ENCODE results near the gene DNER. TPM values are rescaled to one million over a fixed set of nuclear protein-coding genes. Genes with fewer than 3 reads are reported as not detected.

Gene DNER
- total and polyA plus RNA-seq, 4 donors: 0.01 TPM; not detected in 3

DNA sequence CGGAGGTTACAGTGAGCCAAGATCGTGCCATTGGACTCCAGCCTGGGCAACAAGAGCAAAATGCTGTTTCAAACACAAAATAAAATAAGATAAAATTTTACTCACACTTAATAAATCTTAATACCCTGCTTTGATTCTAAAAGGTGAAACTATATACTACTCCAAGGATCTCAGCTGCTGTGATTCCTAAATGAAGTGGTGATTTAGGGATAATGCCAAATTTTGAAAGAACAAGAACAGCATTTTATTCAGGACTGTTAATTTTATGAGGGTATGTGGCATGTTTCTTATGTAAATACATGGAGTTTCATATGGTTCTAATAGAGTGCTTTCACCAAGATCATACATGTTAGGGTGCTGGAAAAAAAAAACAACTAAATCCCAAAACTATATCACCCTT lies 243.6 kb downstream of the DNER start:
- H3K27me3 ChIP-seq (ENCODE audit: control insufficient read depth in 4 of 4, insufficient read depth in 4 of 4, low read length in 3 of 4): peaks cover 0 to 3% (median 0%) of the 10 kb centered on the region in 4 donors
- 93% methylated on average over 2 of the region's 2 CpGs for WGBS
- H3K4me3 ChIP-seq (ENCODE audit: low read depth in 1 of 3, low read length in 3 of 3): no peak overlapping the region
- H3K4me1 ChIP-seq (ENCODE audit: control insufficient read depth in 4 of 4, insufficient read depth in 4 of 4, low read length in 3 of 4): no peaks in the 10 kb centered on the region
- H3K9ac ChIP-seq (ENCODE audit: low read depth in 1 of 2, low read length in 2 of 2): no peak overlapping the region
- no peak for TF ChIP-seq NR2F2 (IDR thresholded peaks at IDR 0.05)
- TF ChIP-seq HNF4A (conservative IDR thresholded peaks at IDR 0.05): no peak
- TF ChIP-seq TAF1 (conservative IDR thresholded peaks at IDR 0.05): no peak
- no peak for TF ChIP-seq YY1 (IDR thresholded peaks at IDR 0.05)
- no peak for TF ChIP-seq GABPA (IDR thresholded peaks at IDR 0.05 in 1 of 2, conservative IDR thresholded peaks at IDR 0.05 in 1 of 2)
- TF ChIP-seq RAD21 (IDR thresholded peaks at IDR 0.05): no peak
- TF ChIP-seq FOXA1 (IDR thresholded peaks at IDR 0.05): no peak
- TF ChIP-seq, protein P1, sequence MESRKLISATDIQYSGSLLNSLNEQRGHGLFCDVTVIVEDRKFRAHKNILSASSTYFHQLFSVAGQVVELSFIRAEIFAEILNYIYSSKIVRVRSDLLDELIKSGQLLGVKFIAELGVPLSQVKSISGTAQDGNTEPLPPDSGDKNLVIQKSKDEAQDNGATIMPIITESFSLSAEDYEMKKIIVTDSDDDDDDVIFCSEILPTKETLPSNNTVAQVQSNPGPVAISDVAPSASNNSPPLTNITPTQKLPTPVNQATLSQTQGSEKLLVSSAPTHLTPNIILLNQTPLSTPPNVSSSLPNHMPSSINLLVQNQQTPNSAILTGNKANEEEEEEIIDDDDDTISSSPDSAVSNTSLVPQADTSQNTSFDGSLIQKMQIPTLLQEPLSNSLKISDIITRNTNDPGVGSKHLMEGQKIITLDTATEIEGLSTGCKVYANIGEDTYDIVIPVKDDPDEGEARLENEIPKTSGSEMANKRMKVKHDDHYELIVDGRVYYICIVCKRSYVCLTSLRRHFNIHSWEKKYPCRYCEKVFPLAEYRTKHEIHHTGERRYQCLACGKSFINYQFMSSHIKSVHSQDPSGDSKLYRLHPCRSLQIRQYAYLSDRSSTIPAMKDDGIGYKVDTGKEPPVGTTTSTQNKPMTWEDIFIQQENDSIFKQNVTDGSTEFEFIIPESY (IDR thresholded peaks at IDR 0.05): no peak
- TF ChIP-seq SP1 (IDR thresholded peaks at IDR 0.05): no peak
- TF ChIP-seq FOXA2 (IDR thresholded peaks at IDR 0.05): no peak
- TF ChIP-seq, protein P2, sequence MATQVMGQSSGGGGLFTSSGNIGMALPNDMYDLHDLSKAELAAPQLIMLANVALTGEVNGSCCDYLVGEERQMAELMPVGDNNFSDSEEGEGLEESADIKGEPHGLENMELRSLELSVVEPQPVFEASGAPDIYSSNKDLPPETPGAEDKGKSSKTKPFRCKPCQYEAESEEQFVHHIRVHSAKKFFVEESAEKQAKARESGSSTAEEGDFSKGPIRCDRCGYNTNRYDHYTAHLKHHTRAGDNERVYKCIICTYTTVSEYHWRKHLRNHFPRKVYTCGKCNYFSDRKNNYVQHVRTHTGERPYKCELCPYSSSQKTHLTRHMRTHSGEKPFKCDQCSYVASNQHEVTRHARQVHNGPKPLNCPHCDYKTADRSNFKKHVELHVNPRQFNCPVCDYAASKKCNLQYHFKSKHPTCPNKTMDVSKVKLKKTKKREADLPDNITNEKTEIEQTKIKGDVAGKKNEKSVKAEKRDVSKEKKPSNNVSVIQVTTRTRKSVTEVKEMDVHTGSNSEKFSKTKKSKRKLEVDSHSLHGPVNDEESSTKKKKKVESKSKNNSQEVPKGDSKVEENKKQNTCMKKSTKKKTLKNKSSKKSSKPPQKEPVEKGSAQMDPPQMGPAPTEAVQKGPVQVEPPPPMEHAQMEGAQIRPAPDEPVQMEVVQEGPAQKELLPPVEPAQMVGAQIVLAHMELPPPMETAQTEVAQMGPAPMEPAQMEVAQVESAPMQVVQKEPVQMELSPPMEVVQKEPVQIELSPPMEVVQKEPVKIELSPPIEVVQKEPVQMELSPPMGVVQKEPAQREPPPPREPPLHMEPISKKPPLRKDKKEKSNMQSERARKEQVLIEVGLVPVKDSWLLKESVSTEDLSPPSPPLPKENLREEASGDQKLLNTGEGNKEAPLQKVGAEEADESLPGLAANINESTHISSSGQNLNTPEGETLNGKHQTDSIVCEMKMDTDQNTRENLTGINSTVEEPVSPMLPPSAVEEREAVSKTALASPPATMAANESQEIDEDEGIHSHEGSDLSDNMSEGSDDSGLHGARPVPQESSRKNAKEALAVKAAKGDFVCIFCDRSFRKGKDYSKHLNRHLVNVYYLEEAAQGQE (IDR thresholded peaks at IDR 0.05): no peak
- TF ChIP-seq, protein P3, sequence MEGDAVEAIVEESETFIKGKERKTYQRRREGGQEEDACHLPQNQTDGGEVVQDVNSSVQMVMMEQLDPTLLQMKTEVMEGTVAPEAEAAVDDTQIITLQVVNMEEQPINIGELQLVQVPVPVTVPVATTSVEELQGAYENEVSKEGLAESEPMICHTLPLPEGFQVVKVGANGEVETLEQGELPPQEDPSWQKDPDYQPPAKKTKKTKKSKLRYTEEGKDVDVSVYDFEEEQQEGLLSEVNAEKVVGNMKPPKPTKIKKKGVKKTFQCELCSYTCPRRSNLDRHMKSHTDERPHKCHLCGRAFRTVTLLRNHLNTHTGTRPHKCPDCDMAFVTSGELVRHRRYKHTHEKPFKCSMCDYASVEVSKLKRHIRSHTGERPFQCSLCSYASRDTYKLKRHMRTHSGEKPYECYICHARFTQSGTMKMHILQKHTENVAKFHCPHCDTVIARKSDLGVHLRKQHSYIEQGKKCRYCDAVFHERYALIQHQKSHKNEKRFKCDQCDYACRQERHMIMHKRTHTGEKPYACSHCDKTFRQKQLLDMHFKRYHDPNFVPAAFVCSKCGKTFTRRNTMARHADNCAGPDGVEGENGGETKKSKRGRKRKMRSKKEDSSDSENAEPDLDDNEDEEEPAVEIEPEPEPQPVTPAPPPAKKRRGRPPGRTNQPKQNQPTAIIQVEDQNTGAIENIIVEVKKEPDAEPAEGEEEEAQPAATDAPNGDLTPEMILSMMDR (IDR thresholded peaks at IDR 0.05; ENCODE audit: low read depth, low read length, missing input control): no peak
- no peak for TF ChIP-seq RXRA (IDR thresholded peaks at IDR 0.05)
- no peak for TF ChIP-seq JUND (IDR thresholded peaks at IDR 0.05)
- H3K9me3 ChIP-seq (ENCODE audit: control insufficient read depth in 4 of 4, low read length in 3 of 4): no peaks in the 10 kb centered on the region
- no peak overlapping the region for H3K27ac ChIP-seq (ENCODE audit: low read depth in 1 of 2, low read length in 2 of 2)
- no peaks in the 10 kb centered on the region for H3K36me3 ChIP-seq (ENCODE audit: control insufficient read depth in 4 of 4, insufficient read depth in 3 of 4, low read depth in 1 of 4, low read length in 3 of 4)
- no peak for DNase-seq (ENCODE audit: low spot score)

GRCh38 chr2:229467783-229468182 lies 246.6 kb downstream of the DNER start:
- H3K9me3 ChIP-seq (ENCODE audit: control insufficient read depth in 4 of 4, low read length in 3 of 4): no peaks in the 10 kb centered on the region
- peaks cover 0 to under 1% (median 0%) of the 10 kb centered on the region in 4 donors for H3K27me3 ChIP-seq (ENCODE audit: control insufficient read depth in 4 of 4, insufficient read depth in 4 of 4, low read length in 3 of 4)
- H3K4me3 ChIP-seq (ENCODE audit: low read depth in 1 of 3, low read length in 3 of 3): no peak overlapping the region
- DNase-seq (ENCODE audit: low spot score): no peak
- TF ChIP-seq FOXA1 (IDR thresholded peaks at IDR 0.05) (no peak), FOXA2 (IDR thresholded peaks at IDR 0.05) (no peak), YY1 (IDR thresholded peaks at IDR 0.05) (no peak), RAD21 (IDR thresholded peaks at IDR 0.05) (no peak), NR2F2 (IDR thresholded peaks at IDR 0.05) (no peak), JUND (IDR thresholded peaks at IDR 0.05) (no peak), RXRA (IDR thresholded peaks at IDR 0.05) (no peak), GABPA (IDR thresholded peaks at IDR 0.05 in 1 of 2, conservative IDR thresholded peaks at IDR 0.05 in 1 of 2) (no peak), ATF3 (IDR thresholded peaks at IDR 0.05) (no peak), TAF1 (conservative IDR thresholded peaks at IDR 0.05) (no peak), MAX (IDR thresholded peaks at IDR 0.05) (no peak), HNF4A (conservative IDR thresholded peaks at IDR 0.05) (no peak), EGR1 (IDR thresholded peaks at IDR 0.05; ENCODE audit: low read depth in 2 of 2) (no peak), SP1 (IDR thresholded peaks at IDR 0.05) (no peak)
- TF ChIP-seq, protein P3 (IDR thresholded peaks at IDR 0.05; ENCODE audit: low read depth, low read length, missing input control): no peak
- TF ChIP-seq, protein P2 (IDR thresholded peaks at IDR 0.05): no peak
- WGBS: 72% methylated on average over 7 of the region's 7 CpGs
- H3K9ac ChIP-seq (ENCODE audit: low read depth in 1 of 2, low read length in 2 of 2): no peak overlapping the region
- H3K36me3 ChIP-seq (ENCODE audit: control insufficient read depth in 4 of 4, insufficient read depth in 3 of 4, low read depth in 1 of 4, low read length in 3 of 4): no peaks in the 10 kb centered on the region
- H3K27ac ChIP-seq (ENCODE audit: low read depth in 1 of 2, low read length in 2 of 2): no peak overlapping the region
- H3K4me1 ChIP-seq (ENCODE audit: control insufficient read depth in 4 of 4, insufficient read depth in 4 of 4, low read length in 3 of 4): no peaks in the 10 kb centered on the region
